GM12874 (cell line): Measurements from ENCODE around the gene MAP2K7.

ENCODE experiments used
- CTCF ChIP-seq: IDR thresholded peaks from 2 replicates; pipeline ENCODE4 v1.5.1; 2011; ENCODE audit warnings: low read depth, mild to moderate bottlenecking, control low read depth, low read length, moderate library complexity; ENCODE audit not compliant: insufficient read depth

Gene MAP2K7

GRCh38 chr19:7898967-7899366 is 4.7 kb upstream of the MAP2K7 start:
- TF ChIP-seq CTCF, result no peak

- no peak for TF ChIP-seq CTCF
Observed at GRCh38 chr19:7899751-7900378, 3.8 kb upstream of the MAP2K7 start.

DNA sequence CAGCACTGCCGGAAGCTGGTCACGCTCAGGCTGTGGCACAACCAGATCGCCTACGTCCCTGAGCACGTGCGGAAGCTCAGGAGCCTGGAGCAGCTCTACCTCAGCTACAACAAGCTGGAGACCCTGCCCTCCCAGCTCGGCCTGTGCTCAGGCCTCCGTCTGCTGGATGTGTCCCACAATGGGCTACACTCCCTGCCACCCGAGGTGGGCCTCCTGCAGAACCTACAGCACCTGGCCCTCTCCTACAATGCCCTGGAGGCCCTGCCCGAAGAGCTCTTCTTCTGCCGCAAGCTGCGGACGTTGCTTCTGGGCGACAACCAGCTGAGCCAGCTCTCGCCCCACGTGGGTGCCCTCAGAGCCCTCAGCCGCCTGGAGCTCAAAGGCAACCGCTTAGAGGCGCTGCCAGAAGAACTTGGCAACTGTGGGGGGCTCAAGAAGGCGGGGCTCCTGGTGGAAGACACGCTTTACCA is 3.2 kb upstream of the MAP2K7 start:
- no peak for TF ChIP-seq CTCF

GRCh38 chr19:7900931-7901330 is 2.7 kb upstream of the MAP2K7 start:
- TF ChIP-seq CTCF, result no peak

GRCh38 chr19:7901337-7901736 is 2.3 kb upstream of the MAP2K7 start:
- TF ChIP-seq CTCF, result no peak

- TF ChIP-seq CTCF, result no peak
Observed at GRCh38 chr19:7902796-7903243, 857 bp upstream of the MAP2K7 start.

GRCh38 chr19:7904074-7905020 is 670 bp downstream of the MAP2K7 start:
- TF ChIP-seq CTCF, result no peak
